ENCODE data around the gene STAT4.
A peak's percentile ranks its signal among the peaks of the same experiment; 100 is the strongest.

Gene STAT4

GRCh38 chr2:191166111-191166755, 15.4 kb upstream of the STAT4 start:
- no peaks in the 10 kb centered on the region for H3F3A ChIP-seq (ENCODE audit: insufficient read depth, low read length)
- no peak overlapping the region for H3K27ac ChIP-seq (ENCODE audit: low read length)
- no peaks in the 10 kb centered on the region for H3K27me3 ChIP-seq (replicated peaks; ENCODE audit: insufficient read depth, low read length)
- H3K9me2 ChIP-seq (replicated peaks; ENCODE audit: insufficient read depth, low read length) = no peaks in the 10 kb centered on the region
- H3K79me2 ChIP-seq (ENCODE audit: low read length) = no peaks in the 10 kb centered on the region
- H3K4me1 ChIP-seq (ENCODE audit: low read length) = no peaks in the 10 kb centered on the region
- no peak overlapping the region for H3K4me3 ChIP-seq (ENCODE audit: low read length)
- TF ChIP-seq CTCF (IDR thresholded peaks at IDR 0.05; ENCODE audit: low read length) (no peak), EZH2phosphoT487 (IDR thresholded peaks at IDR 0.05; ENCODE audit: low read length) (no peak), EZH2 (optimal IDR thresholded peaks at IDR 0.05; ENCODE audit: low read depth, low read length) (no peak)
- H3K4me2 ChIP-seq (ENCODE audit: low read depth, low read length) = no peak overlapping the region
- H4K20me1 ChIP-seq (ENCODE audit: insufficient read depth, low read length) = no peaks in the 10 kb centered on the region
- H3K9me3 ChIP-seq (replicated peaks; ENCODE audit: insufficient read depth, low read length) = no peaks in the 10 kb centered on the region
- no peak overlapping the region for H2AFZ ChIP-seq (ENCODE audit: low read length)
- no peaks in the 10 kb centered on the region for H3K36me3 ChIP-seq (replicated peaks; ENCODE audit: insufficient read depth, low read length)
- H3K9ac ChIP-seq (ENCODE audit: low read length) = no peak overlapping the region
- no peak for DNase-seq

- Histone ChIP-seq H4K20me1 (ENCODE audit: insufficient read depth, low read length) (no peaks in the 10 kb centered on the region), H3K79me2 (ENCODE audit: low read length) (no peaks in the 10 kb centered on the region), H3K4me1 (ENCODE audit: low read length) (no peaks in the 10 kb centered on the region), H3K27me3 (replicated peaks; ENCODE audit: insufficient read depth, low read length) (no peaks in the 10 kb centered on the region), H2AFZ (ENCODE audit: low read length) (no peak overlapping the region), H3K4me3 (ENCODE audit: low read length) (no peak overlapping the region), H3K36me3 (replicated peaks; ENCODE audit: insufficient read depth, low read length) (no peaks in the 10 kb centered on the region), H3K9me3 (replicated peaks; ENCODE audit: insufficient read depth, low read length) (no peaks in the 10 kb centered on the region), H3K27ac (ENCODE audit: low read length) (no peak overlapping the region), H3K9me2 (replicated peaks; ENCODE audit: insufficient read depth, low read length) (no peaks in the 10 kb centered on the region), H3K4me2 (ENCODE audit: low read depth, low read length) (peak overlapping the region; percentile 1; the same call in 1 of the 2 replicates), H3K9ac (ENCODE audit: low read length) (no peak overlapping the region), H3F3A (ENCODE audit: insufficient read depth, low read length) (no peaks in the 10 kb centered on the region)
- peak; percentile 76 for TF ChIP-seq CTCF (IDR thresholded peaks at IDR 0.05; ENCODE audit: low read length)
- TF ChIP-seq EZH2phosphoT487 (IDR thresholded peaks at IDR 0.05; ENCODE audit: low read length) = no peak
- DNase-seq = peak; percentile 57
Measured at GRCh38 chr2:191165176-191165643, 14.4 kb upstream of the STAT4 start.

GRCh38 chr2:191158747-191159146, 8.0 kb upstream of the STAT4 start:
- Histone ChIP-seq H2AFZ (ENCODE audit: low read length) (no peak overlapping the region), H3K4me3 (ENCODE audit: low read length) (no peak overlapping the region), H3K4me2 (ENCODE audit: low read depth, low read length) (no peak overlapping the region), H3K36me3 (replicated peaks; ENCODE audit: insufficient read depth, low read length) (no peaks in the 10 kb centered on the region), H4K20me1 (ENCODE audit: insufficient read depth, low read length) (no peaks in the 10 kb centered on the region), H3K9me2 (replicated peaks; ENCODE audit: insufficient read depth, low read length) (no peaks in the 10 kb centered on the region), H3K4me1 (ENCODE audit: low read length) (peaks cover 4% of the 10 kb centered on the region; the same call in 1 of the 2 replicates), H3K9ac (ENCODE audit: low read length) (no peak overlapping the region), H3K79me2 (ENCODE audit: low read length) (no peaks in the 10 kb centered on the region), H3K9me3 (replicated peaks; ENCODE audit: insufficient read depth, low read length) (no peaks in the 10 kb centered on the region), H3K27ac (ENCODE audit: low read length) (no peak overlapping the region), H3K27me3 (replicated peaks; ENCODE audit: insufficient read depth, low read length) (no peaks in the 10 kb centered on the region), H3F3A (ENCODE audit: insufficient read depth, low read length) (no peaks in the 10 kb centered on the region)
- TF ChIP-seq CTCF (IDR thresholded peaks at IDR 0.05; ENCODE audit: low read length) = no peak
- TF ChIP-seq EZH2phosphoT487 (IDR thresholded peaks at IDR 0.05; ENCODE audit: low read length) = no peak
- no peak for TF ChIP-seq EZH2 (optimal IDR thresholded peaks at IDR 0.05; ENCODE audit: low read depth, low read length)
- no peak for DNase-seq

Measured in MM.1S (cell line).